ENCODE measurements around the gene ROR1.

The ROR1 gene

GRCh38 chr1:63810936-63811469 is 37.2 kb downstream of the ROR1 start:
- TF ChIP-seq, protein P1, sequence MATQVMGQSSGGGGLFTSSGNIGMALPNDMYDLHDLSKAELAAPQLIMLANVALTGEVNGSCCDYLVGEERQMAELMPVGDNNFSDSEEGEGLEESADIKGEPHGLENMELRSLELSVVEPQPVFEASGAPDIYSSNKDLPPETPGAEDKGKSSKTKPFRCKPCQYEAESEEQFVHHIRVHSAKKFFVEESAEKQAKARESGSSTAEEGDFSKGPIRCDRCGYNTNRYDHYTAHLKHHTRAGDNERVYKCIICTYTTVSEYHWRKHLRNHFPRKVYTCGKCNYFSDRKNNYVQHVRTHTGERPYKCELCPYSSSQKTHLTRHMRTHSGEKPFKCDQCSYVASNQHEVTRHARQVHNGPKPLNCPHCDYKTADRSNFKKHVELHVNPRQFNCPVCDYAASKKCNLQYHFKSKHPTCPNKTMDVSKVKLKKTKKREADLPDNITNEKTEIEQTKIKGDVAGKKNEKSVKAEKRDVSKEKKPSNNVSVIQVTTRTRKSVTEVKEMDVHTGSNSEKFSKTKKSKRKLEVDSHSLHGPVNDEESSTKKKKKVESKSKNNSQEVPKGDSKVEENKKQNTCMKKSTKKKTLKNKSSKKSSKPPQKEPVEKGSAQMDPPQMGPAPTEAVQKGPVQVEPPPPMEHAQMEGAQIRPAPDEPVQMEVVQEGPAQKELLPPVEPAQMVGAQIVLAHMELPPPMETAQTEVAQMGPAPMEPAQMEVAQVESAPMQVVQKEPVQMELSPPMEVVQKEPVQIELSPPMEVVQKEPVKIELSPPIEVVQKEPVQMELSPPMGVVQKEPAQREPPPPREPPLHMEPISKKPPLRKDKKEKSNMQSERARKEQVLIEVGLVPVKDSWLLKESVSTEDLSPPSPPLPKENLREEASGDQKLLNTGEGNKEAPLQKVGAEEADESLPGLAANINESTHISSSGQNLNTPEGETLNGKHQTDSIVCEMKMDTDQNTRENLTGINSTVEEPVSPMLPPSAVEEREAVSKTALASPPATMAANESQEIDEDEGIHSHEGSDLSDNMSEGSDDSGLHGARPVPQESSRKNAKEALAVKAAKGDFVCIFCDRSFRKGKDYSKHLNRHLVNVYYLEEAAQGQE (IDR thresholded peaks at IDR 0.05; ENCODE audit: insufficient read depth in 1 of 2, low read depth in 2 of 2, low read length in 2 of 2), result no peak
- TF ChIP-seq POLR2AphosphoS5 (IDR thresholded peaks at IDR 0.05; ENCODE audit: low read depth, low read length), result no peak
- no peak for TF ChIP-seq FOXP2 (optimal IDR thresholded peaks at IDR 0.05; ENCODE audit: borderline replicate concordance, extremely low read depth, extremely low read length, insufficient read depth)
- TF ChIP-seq TAF1 (IDR thresholded peaks at IDR 0.05; ENCODE audit: borderline replicate concordance, insufficient read depth, low read length), result no peak
- no peak for TF ChIP-seq SIN3A (IDR thresholded peaks at IDR 0.05; ENCODE audit: borderline replicate concordance, insufficient read depth, low read length)

DNA sequence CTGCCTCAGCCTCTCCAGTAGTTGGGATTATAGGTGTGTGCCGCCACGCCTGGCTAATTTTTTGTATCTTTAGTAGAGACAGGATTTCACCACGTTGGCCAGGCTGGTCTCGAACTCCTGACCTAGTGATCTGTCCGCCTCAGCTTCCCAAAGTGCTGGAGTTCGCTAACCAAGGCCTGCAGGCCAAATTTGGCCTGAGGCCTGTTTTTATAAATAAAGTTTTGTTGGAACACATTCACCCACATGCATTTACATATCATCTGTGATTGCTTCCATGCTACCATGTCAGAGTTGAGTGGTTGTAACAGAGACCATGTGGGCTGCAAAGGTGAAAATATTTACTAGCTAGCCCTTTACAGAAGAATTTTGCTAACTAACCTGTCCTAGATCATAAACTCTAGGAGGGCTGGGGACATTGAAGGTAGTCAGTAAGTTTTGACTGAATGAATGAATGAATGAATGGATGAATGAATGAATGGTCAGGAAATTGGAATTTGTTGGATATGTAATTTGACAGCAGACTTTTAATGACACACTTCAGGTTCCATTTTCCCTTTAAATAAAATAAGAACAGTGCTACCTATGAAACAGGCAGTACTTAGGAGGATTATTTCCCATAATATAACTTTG is 38.4 kb downstream of the ROR1 start:
- TF ChIP-seq, protein P1 (IDR thresholded peaks at IDR 0.05; ENCODE audit: insufficient read depth in 1 of 2, low read depth in 2 of 2, low read length in 2 of 2), result no peak
- TF ChIP-seq FOXP2 (optimal IDR thresholded peaks at IDR 0.05; ENCODE audit: borderline replicate concordance, extremely low read depth, extremely low read length, insufficient read depth) (no peak), TAF1 (IDR thresholded peaks at IDR 0.05; ENCODE audit: borderline replicate concordance, insufficient read depth, low read length) (no peak), SIN3A (IDR thresholded peaks at IDR 0.05; ENCODE audit: borderline replicate concordance, insufficient read depth, low read length) (no peak), POLR2AphosphoS5 (IDR thresholded peaks at IDR 0.05; ENCODE audit: low read depth, low read length) (no peak)

GRCh38 chr1:63813829-63814277 is 40.0 kb downstream of the ROR1 start:
- TF ChIP-seq SIN3A (IDR thresholded peaks at IDR 0.05; ENCODE audit: borderline replicate concordance, insufficient read depth, low read length) (no peak), FOXP2 (optimal IDR thresholded peaks at IDR 0.05; ENCODE audit: borderline replicate concordance, extremely low read depth, extremely low read length, insufficient read depth) (no peak), TAF1 (IDR thresholded peaks at IDR 0.05; ENCODE audit: borderline replicate concordance, insufficient read depth, low read length) (no peak), POLR2AphosphoS5 (IDR thresholded peaks at IDR 0.05; ENCODE audit: low read depth, low read length) (no peak)
- TF ChIP-seq, protein P1 (IDR thresholded peaks at IDR 0.05; ENCODE audit: insufficient read depth in 1 of 2, low read depth in 2 of 2, low read length in 2 of 2), result no peak

- no peak for TF ChIP-seq FOXP2 (optimal IDR thresholded peaks at IDR 0.05; ENCODE audit: borderline replicate concordance, extremely low read depth, extremely low read length, insufficient read depth)
- no peak for TF ChIP-seq POLR2AphosphoS5 (IDR thresholded peaks at IDR 0.05; ENCODE audit: low read depth, low read length)
- no peak for TF ChIP-seq TAF1 (IDR thresholded peaks at IDR 0.05; ENCODE audit: borderline replicate concordance, insufficient read depth, low read length)
- TF ChIP-seq, protein P1 (IDR thresholded peaks at IDR 0.05; ENCODE audit: insufficient read depth in 1 of 2, low read depth in 2 of 2, low read length in 2 of 2), result no peak
- no peak for TF ChIP-seq SIN3A (IDR thresholded peaks at IDR 0.05; ENCODE audit: borderline replicate concordance, insufficient read depth, low read length)
Measured at GRCh38 chr1:63817152-63817667, 43.4 kb downstream of the ROR1 start.
